Fibroblast of villous mesenchyme (primary cell): ENCODE data around the gene ATP6V1F. TPM values are rescaled to one million over a fixed set of nuclear protein-coding genes. Genes with fewer than 3 reads are reported as not detected.

Source experiments
- DNase-seq: peaks from one replicate; pipeline ENCODE4 v3.0.0-alpha.2; 2010; ENCODE audit warnings: low read depth
- H3K4me3 ChIP-seq: 2 replicates; pipeline ENCODE4 v1.5.1; 2011; ENCODE audit warnings: low read depth, mild to moderate bottlenecking, low read length
- total RNA-seq: library from RNA; depleted of rRNA; stranded (reverse); fragments of >200 nt; gene quantifications from 2 replicates; pipeline ENCODE4 v1.2.3, GENCODE V29; 2012
- TF ChIP-seq, protein P1 (sequence below): IDR thresholded peaks from 2 replicates; pipeline ENCODE4 v1.5.1; 2012; ENCODE audit warnings: low read depth, mild to moderate bottlenecking, low read length; ENCODE audit not compliant: insufficient read depth

Gene ATP6V1F
- total RNA-seq, 1 donor, result 82.5 TPM

- TF ChIP-seq, protein P1, sequence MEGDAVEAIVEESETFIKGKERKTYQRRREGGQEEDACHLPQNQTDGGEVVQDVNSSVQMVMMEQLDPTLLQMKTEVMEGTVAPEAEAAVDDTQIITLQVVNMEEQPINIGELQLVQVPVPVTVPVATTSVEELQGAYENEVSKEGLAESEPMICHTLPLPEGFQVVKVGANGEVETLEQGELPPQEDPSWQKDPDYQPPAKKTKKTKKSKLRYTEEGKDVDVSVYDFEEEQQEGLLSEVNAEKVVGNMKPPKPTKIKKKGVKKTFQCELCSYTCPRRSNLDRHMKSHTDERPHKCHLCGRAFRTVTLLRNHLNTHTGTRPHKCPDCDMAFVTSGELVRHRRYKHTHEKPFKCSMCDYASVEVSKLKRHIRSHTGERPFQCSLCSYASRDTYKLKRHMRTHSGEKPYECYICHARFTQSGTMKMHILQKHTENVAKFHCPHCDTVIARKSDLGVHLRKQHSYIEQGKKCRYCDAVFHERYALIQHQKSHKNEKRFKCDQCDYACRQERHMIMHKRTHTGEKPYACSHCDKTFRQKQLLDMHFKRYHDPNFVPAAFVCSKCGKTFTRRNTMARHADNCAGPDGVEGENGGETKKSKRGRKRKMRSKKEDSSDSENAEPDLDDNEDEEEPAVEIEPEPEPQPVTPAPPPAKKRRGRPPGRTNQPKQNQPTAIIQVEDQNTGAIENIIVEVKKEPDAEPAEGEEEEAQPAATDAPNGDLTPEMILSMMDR, result no peak
- no peak for DNase-seq
- no peak overlapping the region for H3K4me3 ChIP-seq
These were observed 22.1 kb downstream of the ATP6V1F start for GRCh38 chr7:128884561-128885369.

DNA sequence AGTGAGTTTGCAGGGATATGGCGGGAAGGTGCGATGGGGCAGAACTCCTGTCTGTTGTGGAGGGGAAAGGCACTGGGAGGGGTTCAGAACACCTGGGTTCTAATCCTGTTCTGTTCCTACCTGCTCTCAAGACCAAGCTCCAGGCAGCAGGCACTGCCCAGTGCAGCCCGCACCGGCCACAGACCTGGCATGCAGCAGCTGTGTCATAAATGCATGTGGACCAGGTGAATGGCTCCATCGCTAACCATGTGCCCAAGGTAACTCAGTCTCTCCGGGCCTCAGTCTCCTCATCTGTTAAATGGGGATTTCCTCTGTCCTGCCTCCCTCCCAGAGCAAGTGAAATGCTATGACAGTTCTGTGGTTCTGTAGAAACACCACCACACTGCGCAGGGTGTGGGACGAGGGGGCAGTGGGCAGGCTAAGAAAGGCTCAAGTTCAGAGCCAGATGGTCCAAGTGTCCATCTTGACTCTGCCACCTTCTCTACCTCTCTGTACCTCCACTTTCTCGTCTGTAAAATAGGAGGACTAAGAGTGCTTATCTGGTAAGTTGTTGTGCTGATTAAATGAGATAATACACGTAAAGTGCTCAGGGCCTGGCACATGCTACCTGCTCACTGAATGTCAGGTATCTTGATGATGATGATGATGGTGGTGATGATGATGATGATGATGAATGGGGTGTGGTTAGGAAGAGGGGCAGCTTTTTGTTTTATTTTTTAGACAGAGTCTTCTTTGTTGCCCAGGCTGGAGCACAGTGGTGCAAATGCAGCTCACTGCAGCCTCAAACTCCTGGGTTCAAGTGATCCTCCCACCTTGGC lies 22.9 kb downstream of the ATP6V1F start:
- TF ChIP-seq, protein P1, result no peak
- no peak overlapping the region for H3K4me3 ChIP-seq
- no peak for DNase-seq

GRCh38 chr7:128886391-128887168 lies 23.9 kb downstream of the ATP6V1F start:
- TF ChIP-seq, protein P1, result no peak
- no peak for DNase-seq
- no peak overlapping the region for H3K4me3 ChIP-seq

GRCh38 chr7:128887169-128888038 lies 24.7 kb downstream of the ATP6V1F start:
- TF ChIP-seq, protein P1, result no peak
- no peak for DNase-seq
- no peak overlapping the region for H3K4me3 ChIP-seq

DNA sequence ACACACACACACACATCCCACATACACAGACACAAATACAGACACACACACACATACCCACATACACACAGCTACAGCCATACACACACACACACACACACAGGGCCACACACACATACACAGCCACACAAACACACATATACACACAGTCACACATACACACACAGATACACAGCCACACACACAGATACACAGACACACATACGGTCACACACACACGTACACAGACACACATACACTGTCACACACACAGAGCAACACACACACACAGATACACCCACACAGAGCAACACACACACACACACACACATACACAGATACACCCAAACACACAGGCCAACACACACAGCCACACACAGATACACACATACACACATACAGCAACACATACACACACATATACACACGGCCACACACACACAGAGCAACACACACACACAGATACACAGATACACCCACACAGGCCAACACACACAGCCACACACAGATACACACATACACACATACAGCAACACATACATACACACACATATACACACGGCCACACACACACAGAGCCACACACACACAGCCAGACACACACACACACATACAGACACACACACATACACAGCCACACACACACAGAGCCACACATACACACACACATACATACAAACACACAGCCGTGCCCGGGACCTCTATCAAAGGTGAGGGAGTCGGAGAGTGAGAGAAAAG lies 25.5 kb downstream of the ATP6V1F start:
- H3K4me3 ChIP-seq, result no peak overlapping the region
- TF ChIP-seq, protein P1, result no peak
- no peak for DNase-seq

GRCh38 chr7:128888756-128889095 lies 26.1 kb downstream of the ATP6V1F start:
- no peak for DNase-seq
- H3K4me3 ChIP-seq, result no peak overlapping the region
- TF ChIP-seq, protein P1, result no peak
